WTC11 (cell line): ENCODE results near the gene PBX3. TPM values are rescaled to one million over a fixed set of nuclear protein-coding genes. Genes with fewer than 3 reads are reported as not detected.

Experiments
- ATAC-seq: fragments of 200-7000 bp; cut with Tn5 transposase; 2 replicates; pipeline ENCODE4 v1.10.0; 2021; ENCODE audit warnings: mild to moderate bottlenecking, moderate library complexity
- Bru-seq: library from RNA; stranded (reverse); fragments of 400-500 nt; gene quantifications from one replicate; lab custom pipeline; 2021; lab: Mats Ljungman, UMichigan
- CTCF ChIA-PET: fragments of 300-600 bp; sonication (Branson Sonifier 250); formaldehyde crosslinking; loops from one replicate; lab custom pipeline; 2021; ENCODE audit warnings: antibody characterized with exemption; lab: Charles Lee
- POLR2A ChIA-PET: fragments of 350-600 bp; sonication (Branson Sonifier 250); formaldehyde crosslinking; loops from one replicate; lab custom pipeline; 2021; ENCODE audit warnings: antibody characterized with exemption; lab: Charles Lee
- DNase-seq: peaks from one replicate; pipeline ENCODE4 v3.0.0; 2021; ENCODE audit warnings: low spot score
- H3K27ac Mint-ChIP-seq: 2 replicates; pipeline ENCODE4 v1.8.0; 2021; ENCODE audit warnings: mixed read lengths
- H3K27me3 Mint-ChIP-seq: 2 replicates; pipeline ENCODE4 v1.8.0; 2021; ENCODE audit warnings: low read depth, mild to moderate bottlenecking, moderate library complexity, mixed read lengths
- H3K36me3 Mint-ChIP-seq: 2 replicates; pipeline ENCODE4 v1.8.0; 2021; ENCODE audit warnings: mixed read lengths
- H3K4me1 Mint-ChIP-seq: 2 replicates; pipeline ENCODE4 v1.8.0; 2022; ENCODE audit warnings: mixed read lengths
- H3K4me3 Mint-ChIP-seq: 2 replicates; pipeline ENCODE4 v1.8.0; 2021; ENCODE audit warnings: mild to moderate bottlenecking, moderate library complexity, mixed read lengths
- H3K9me3 Mint-ChIP-seq: 2 replicates; pipeline ENCODE4 v1.8.0; 2021; ENCODE audit warnings: mixed read lengths
- CBFB ChIP-seq: sonication (generic); formaldehyde crosslinking; IDR thresholded peaks from 2 replicates; pipeline ENCODE4 v1.8.1; 2022; ENCODE audit warnings: mild to moderate bottlenecking, low read depth, missing genetic modification reagents
- FOXP1 ChIP-seq: sonication (generic); formaldehyde crosslinking; IDR thresholded peaks from 2 replicates; pipeline ENCODE4 v1.8.0; 2022; ENCODE audit warnings: missing genetic modification reagents, mild to moderate bottlenecking, moderate library complexity, borderline replicate concordance
- MXD4 ChIP-seq: fragments of 250-450 bp; sonication (Bioruptor Pico); IDR thresholded peaks from 2 replicates; pipeline ENCODE4 v1.8.0; 2021; ENCODE audit warnings: mild to moderate bottlenecking, moderate library complexity, borderline replicate concordance
- MYBL2 ChIP-seq: sonication (generic); formaldehyde crosslinking; IDR thresholded peaks from 2 replicates; pipeline ENCODE4 v1.8.1; 2023; ENCODE audit warnings: mild to moderate bottlenecking, moderate library complexity, missing genetic modification reagents
- NFE2L1 ChIP-seq: sonication (generic); formaldehyde crosslinking; IDR thresholded peaks from 2 replicates; pipeline ENCODE4 v1.8.1; 2023; ENCODE audit warnings: missing genetic modification reagents
- OVOL2 ChIP-seq: fragments of 250-450 bp; sonication (Bioruptor Pico); IDR thresholded peaks from 2 replicates; pipeline ENCODE4 v1.9.0; 2021; ENCODE audit warnings: mild to moderate bottlenecking, borderline replicate concordance
- TEAD1 ChIP-seq: sonication (generic); formaldehyde crosslinking; IDR thresholded peaks from 2 replicates; pipeline ENCODE4 v1.8.0; 2022; ENCODE audit warnings: mild to moderate bottlenecking, missing genetic modification reagents
- ZNF425 ChIP-seq: fragments of 250-450 bp; sonication (Bioruptor Pico); conservative IDR thresholded peaks from 2 replicates; pipeline ENCODE4 v1.9.0; 2021; ENCODE audit warnings: mild to moderate bottlenecking
- ZNF671 ChIP-seq: fragments of 250-450 bp; sonication (Bioruptor Pico); IDR thresholded peaks from 2 replicates; pipeline ENCODE4 v1.8.0; 2021; ENCODE audit warnings: mild to moderate bottlenecking
- ZSCAN18 ChIP-seq: fragments of 250-450 bp; sonication (Bioruptor Pico); IDR thresholded peaks from 2 replicates; pipeline ENCODE4 v2.1.2; 2022; ENCODE audit warnings: mild to moderate bottlenecking, moderate library complexity
- long read RNA-seq, 3 experiments: library from RNA in 1 of 3; library from capped mRNA in 1 of 3; library from polyadenylated mRNA in 1 of 3; unstranded in 2 of 3; stranded (forward) in 1 of 3; transcript quantifications; one replicate each; pipeline ENCODE4 v2.0.0, GENCODE V29; 2021
- total RNA-seq: library from RNA; stranded (reverse); gene quantifications from 3 replicates; pipeline ENCODE4 v1.2.3, GENCODE V29; 2021
- TF ChIP-seq, protein P1 (sequence below): fragments of 200-600 bp; IDR thresholded peaks from 2 replicates; pipeline ENCODE4 v1.8.0; 2022; ENCODE audit warnings: antibody characterized with exemption
- TF ChIP-seq, protein P2 (sequence below): sonication (generic); formaldehyde crosslinking; IDR thresholded peaks from 2 replicates; pipeline ENCODE4 v1.8.0; 2023; ENCODE audit warnings: mild to moderate bottlenecking, missing genetic modification reagents
- TF ChIP-seq, protein P3 (sequence below): fragments of 250-450 bp; sonication (Bioruptor Pico); IDR thresholded peaks from 2 replicates; pipeline ENCODE4 v1.9.0; 2021; ENCODE audit warnings: moderate library complexity, mild to moderate bottlenecking, inconsistent platforms, borderline replicate concordance
- TF ChIP-seq, protein P4 (sequence below): sonication (generic); formaldehyde crosslinking; conservative IDR thresholded peaks from 2 replicates; pipeline ENCODE4 v1.8.1; 2023; ENCODE audit warnings: mild to moderate bottlenecking, low read depth, missing genetic modification reagents, moderate library complexity

PBX3 gene
- total RNA-seq (48.5 to 58.3 TPM (median 53.3 TPM) in 3 replicates), Bru-seq, nascent RNA (percentile 90 among the genes with signal in this experiment)
- long read RNA-seq, experiment 1, transcript PBX3-201 (8 exons, 2,755 nt) = minor isoform, 44 of 155 reads
- long read RNA-seq, experiment 1, transcript PBX3-204 (9 exons, 2,775 nt) = major isoform, 47 of 155 reads
- long read RNA-seq, experiment 1, transcript PBX3-202 (8 exons, 1,130 nt) = minor isoform, 13 of 155 reads
- long read RNA-seq, experiment 1, partial matches to known transcripts = 22 of 155 reads
- long read RNA-seq, experiment 1, other reads (novel, unspliced or antisense) = 23 of 155 reads
- long read RNA-seq, experiment 2, transcript PBX3-201 (8 exons, 2,755 nt) = minor isoform, 14 of 60 reads
- long read RNA-seq, experiment 2, transcript PBX3-204 (9 exons, 2,775 nt) = major isoform, 17 of 60 reads
- long read RNA-seq, experiment 2, partial matches to known transcripts = 21 of 60 reads
- long read RNA-seq, experiment 2, other reads (novel, unspliced or antisense) = 2 of 60 reads
- long read RNA-seq, experiment 3, partial matches to known transcripts = 0 of 2 reads
- long read RNA-seq, experiment 3, other reads (novel, unspliced or antisense) = 0 of 2 reads

DNA sequence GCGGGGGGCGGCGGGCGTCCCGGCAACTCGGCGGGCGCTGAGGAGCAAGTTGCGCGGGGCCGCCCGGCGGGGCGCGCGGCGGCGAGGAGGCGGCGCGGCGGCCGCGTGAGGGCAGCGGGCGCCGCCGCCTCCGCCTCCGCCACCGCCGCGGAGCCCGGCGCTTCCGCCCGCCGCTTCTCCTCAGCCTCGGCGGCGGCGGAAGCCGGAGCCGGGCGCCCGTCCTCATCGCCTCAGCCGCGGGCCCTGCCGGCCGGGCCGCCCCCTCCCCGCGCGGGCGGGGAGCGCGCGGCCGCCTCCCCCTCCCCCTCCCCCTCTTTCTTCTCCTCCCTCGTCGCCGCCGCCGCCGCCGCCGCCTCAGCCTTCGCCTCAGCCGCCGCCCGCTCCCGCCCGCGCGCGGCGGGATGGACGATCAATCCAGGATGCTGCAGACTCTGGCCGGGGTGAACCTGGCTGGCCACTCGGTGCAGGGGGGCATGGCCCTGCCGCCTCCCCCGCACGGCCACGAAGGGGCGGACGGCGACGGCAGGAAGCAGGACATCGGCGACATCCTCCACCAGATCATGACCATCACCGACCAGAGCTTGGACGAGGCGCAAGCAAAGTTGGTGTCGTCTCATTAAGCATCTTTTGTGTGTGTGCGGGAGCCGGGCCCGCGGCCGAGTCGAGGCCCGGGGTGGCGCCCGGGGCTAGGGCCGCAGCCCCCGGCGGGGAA is at the start of gene PBX3:
Gene PBX3 (plus strand): TSS at position 321 of the 712 bp plus-strand sequence.
- no peak for TF ChIP-seq NFE2L1 (CRISPR knock-in tag)
- TF ChIP-seq, protein P1, sequence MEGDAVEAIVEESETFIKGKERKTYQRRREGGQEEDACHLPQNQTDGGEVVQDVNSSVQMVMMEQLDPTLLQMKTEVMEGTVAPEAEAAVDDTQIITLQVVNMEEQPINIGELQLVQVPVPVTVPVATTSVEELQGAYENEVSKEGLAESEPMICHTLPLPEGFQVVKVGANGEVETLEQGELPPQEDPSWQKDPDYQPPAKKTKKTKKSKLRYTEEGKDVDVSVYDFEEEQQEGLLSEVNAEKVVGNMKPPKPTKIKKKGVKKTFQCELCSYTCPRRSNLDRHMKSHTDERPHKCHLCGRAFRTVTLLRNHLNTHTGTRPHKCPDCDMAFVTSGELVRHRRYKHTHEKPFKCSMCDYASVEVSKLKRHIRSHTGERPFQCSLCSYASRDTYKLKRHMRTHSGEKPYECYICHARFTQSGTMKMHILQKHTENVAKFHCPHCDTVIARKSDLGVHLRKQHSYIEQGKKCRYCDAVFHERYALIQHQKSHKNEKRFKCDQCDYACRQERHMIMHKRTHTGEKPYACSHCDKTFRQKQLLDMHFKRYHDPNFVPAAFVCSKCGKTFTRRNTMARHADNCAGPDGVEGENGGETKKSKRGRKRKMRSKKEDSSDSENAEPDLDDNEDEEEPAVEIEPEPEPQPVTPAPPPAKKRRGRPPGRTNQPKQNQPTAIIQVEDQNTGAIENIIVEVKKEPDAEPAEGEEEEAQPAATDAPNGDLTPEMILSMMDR = no peak
- TF ChIP-seq MYBL2 (CRISPR knock-in tag) = 0 out of 2 replicates have a peak, but pooled peaks have one; percentile 7
- TF ChIP-seq FOXP1 (CRISPR knock-in tag) = peak; percentile 10; the same call in 1 of the 2 replicates
- no peak for TF ChIP-seq OVOL2 (CRISPR knock-in tag)
- no peak for TF ChIP-seq MXD4 (CRISPR knock-in tag)
- TF ChIP-seq, all 79 proteins: peak for 2
- peak; percentile 47 for DNase-seq
- H3K27me3 Mint-ChIP-seq = peaks cover 23% of the 10 kb centered on the region
- H3K4me1 Mint-ChIP-seq = peaks cover 47% of the 10 kb centered on the region
- peak within 1 kb of the TSS; percentile 96 for H3K27ac Mint-ChIP-seq
- peaks cover 8% of the 10 kb centered on the region for H3K36me3 Mint-ChIP-seq
- peak within 1 kb of the TSS; percentile 89 for H3K4me3 Mint-ChIP-seq
- POLR2A ChIA-PET = no interaction called here
- H3K9me3 Mint-ChIP-seq = no peaks in the 10 kb centered on the region
- ATAC-seq = no peak
- CTCF ChIA-PET = no interaction called here

- DNase-seq = no peak
- no peaks in the 10 kb centered on the region for H3K36me3 Mint-ChIP-seq
- ChIA-PET POLR2A (no interaction called here), CTCF (no interaction called here)
- peaks cover 6% of the 10 kb centered on the region for H3K9me3 Mint-ChIP-seq
- no peak for ATAC-seq
- H3K27me3 Mint-ChIP-seq = no peaks in the 10 kb centered on the region
- H3K4me1 Mint-ChIP-seq = peaks cover 66% of the 10 kb centered on the region
- peak overlapping the region; percentile 88 for H3K27ac Mint-ChIP-seq
- H3K4me3 Mint-ChIP-seq = no peak overlapping the region
- TF ChIP-seq MXD4 (CRISPR knock-in tag) = no peak
- TF ChIP-seq, protein P2, sequence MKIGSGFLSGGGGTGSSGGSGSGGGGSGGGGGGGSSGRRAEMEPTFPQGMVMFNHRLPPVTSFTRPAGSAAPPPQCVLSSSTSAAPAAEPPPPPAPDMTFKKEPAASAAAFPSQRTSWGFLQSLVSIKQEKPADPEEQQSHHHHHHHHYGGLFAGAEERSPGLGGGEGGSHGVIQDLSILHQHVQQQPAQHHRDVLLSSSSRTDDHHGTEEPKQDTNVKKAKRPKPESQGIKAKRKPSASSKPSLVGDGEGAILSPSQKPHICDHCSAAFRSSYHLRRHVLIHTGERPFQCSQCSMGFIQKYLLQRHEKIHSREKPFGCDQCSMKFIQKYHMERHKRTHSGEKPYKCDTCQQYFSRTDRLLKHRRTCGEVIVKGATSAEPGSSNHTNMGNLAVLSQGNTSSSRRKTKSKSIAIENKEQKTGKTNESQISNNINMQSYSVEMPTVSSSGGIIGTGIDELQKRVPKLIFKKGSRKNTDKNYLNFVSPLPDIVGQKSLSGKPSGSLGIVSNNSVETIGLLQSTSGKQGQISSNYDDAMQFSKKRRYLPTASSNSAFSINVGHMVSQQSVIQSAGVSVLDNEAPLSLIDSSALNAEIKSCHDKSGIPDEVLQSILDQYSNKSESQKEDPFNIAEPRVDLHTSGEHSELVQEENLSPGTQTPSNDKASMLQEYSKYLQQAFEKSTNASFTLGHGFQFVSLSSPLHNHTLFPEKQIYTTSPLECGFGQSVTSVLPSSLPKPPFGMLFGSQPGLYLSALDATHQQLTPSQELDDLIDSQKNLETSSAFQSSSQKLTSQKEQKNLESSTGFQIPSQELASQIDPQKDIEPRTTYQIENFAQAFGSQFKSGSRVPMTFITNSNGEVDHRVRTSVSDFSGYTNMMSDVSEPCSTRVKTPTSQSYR (CRISPR knock-in tag) = no peak
- TF ChIP-seq ZNF425 (CRISPR knock-in tag) = no peak
- no peak for TF ChIP-seq ZNF671 (CRISPR knock-in tag)
These were observed 47.3 kb upstream of the PBX3 start for GRCh38 chr9:125699870-125700269.

- POLR2A ChIA-PET = no interaction called here
- H3K9me3 Mint-ChIP-seq = peaks cover 6% of the 10 kb centered on the region
- peaks cover 66% of the 10 kb centered on the region for H3K4me1 Mint-ChIP-seq
- H3K4me3 Mint-ChIP-seq = peak overlapping the region; percentile 31
- DNase-seq (peak; percentile 31), ATAC-seq (peak; percentile 85)
- peak overlapping the region; percentile 98 for H3K27ac Mint-ChIP-seq
- CTCF ChIA-PET = interaction anchor here (0.9 kb wide), 1 partner anchor 20 kb away, joined by 3 read pairs; no protein-coding TSS in a partner anchor
- no peaks in the 10 kb centered on the region for H3K27me3 Mint-ChIP-seq
- no peaks in the 10 kb centered on the region for H3K36me3 Mint-ChIP-seq
- TF ChIP-seq, protein P3, sequence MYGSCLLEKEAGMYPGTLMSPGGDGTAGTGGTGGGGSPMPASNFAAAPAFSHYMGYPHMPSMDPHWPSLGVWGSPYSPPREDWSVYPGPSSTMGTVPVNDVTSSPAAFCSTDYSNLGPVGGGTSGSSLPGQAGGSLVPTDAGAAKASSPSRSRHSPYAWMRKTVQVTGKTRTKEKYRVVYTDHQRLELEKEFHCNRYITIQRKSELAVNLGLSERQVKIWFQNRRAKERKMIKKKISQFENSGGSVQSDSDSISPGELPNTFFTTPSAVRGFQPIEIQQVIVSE = no peak
- no peak for TF ChIP-seq OVOL2 (CRISPR knock-in tag)
- TF ChIP-seq ZSCAN18 (CRISPR knock-in tag) = no peak
- TF ChIP-seq, protein P4, sequence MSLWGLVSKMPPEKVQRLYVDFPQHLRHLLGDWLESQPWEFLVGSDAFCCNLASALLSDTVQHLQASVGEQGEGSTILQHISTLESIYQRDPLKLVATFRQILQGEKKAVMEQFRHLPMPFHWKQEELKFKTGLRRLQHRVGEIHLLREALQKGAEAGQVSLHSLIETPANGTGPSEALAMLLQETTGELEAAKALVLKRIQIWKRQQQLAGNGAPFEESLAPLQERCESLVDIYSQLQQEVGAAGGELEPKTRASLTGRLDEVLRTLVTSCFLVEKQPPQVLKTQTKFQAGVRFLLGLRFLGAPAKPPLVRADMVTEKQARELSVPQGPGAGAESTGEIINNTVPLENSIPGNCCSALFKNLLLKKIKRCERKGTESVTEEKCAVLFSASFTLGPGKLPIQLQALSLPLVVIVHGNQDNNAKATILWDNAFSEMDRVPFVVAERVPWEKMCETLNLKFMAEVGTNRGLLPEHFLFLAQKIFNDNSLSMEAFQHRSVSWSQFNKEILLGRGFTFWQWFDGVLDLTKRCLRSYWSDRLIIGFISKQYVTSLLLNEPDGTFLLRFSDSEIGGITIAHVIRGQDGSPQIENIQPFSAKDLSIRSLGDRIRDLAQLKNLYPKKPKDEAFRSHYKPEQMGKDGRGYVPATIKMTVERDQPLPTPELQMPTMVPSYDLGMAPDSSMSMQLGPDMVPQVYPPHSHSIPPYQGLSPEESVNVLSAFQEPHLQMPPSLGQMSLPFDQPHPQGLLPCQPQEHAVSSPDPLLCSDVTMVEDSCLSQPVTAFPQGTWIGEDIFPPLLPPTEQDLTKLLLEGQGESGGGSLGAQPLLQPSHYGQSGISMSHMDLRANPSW = no peak
- TF ChIP-seq CBFB (CRISPR knock-in tag) = no peak
- no peak for TF ChIP-seq TEAD1
These were observed 46.4 kb upstream of the PBX3 start for GRCh38 chr9:125700791-125701190.
